ENCODE results near the gene ATG5. TPM values are rescaled to one million over a fixed set of nuclear protein-coding genes. Genes with fewer than 3 reads are reported as not detected.

The ATG5 gene
- total and polyA plus RNA-seq, 2 experiments from 2014 or later = 31.6 to 48.2 TPM

DNA sequence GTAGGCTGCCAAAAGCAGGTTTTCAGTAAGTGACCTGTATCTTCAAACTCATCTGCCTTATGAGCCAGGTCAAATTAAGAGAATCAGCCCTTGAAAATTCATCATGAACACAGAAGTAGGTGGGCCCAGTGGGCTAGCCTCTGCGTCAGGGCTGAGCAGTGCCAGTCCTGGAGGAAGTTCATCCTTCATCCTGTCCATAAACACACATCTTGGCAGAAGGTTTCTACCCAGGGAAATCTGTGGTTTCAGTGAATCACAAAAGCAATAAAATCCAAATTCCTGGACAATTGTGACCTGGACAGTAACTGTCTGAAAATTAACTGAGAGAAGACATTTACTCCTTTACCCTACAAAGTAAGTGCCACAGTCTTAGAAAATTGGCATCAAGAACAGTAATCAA lies 72.4 kb downstream of the ATG5 start:
- H3K4me2 ChIP-seq = no peak overlapping the region
- no peaks in the 10 kb centered on the region; the same call in 1 of the 3 replicates for H3K4me1 Mint-ChIP-seq
- no peak for ATAC-seq

More for the DNA sequence above, 72.4 kb downstream of the ATG5 start:
- Histone ChIP-seq H3K36me3 (ENCODE audit: insufficient read depth) (0 out of 2 replicates have a peak, but pooled peaks cover 3% of the 10 kb centered on the region), H3K4me1 (ENCODE audit: insufficient read depth) (no peaks in the 10 kb centered on the region), H3K79me2 (replicated peaks; ENCODE audit: insufficient read depth) (peaks cover 34% of the 10 kb centered on the region), H3K27ac (ENCODE audit: low read depth) (no peak overlapping the region), H3K4me3 (no peak overlapping the region), H4K20me1 (replicated peaks; ENCODE audit: insufficient read depth) (no peaks in the 10 kb centered on the region; the same call in 1 of the 2 replicates), H3K9me2 (ENCODE audit: insufficient read depth) (no peaks in the 10 kb centered on the region), H3F3A (replicated peaks; ENCODE audit: low read depth) (no peaks in the 10 kb centered on the region), H3K27me3 (ENCODE audit: insufficient read depth) (no peaks in the 10 kb centered on the region), H2AFZ (no peak overlapping the region)
- TF ChIP-seq POLR2AphosphoS5 (IDR thresholded peaks at IDR 0.05; ENCODE audit: low read depth) (no peak), JUNB (IDR thresholded peaks at IDR 0.05; ENCODE audit: unreplicated experiment) (no peak), STAT1 (IDR thresholded peaks at IDR 0.05; ENCODE audit: unreplicated experiment) (no peak), ZNF331 (CRISPR knock-in tag; IDR thresholded peaks at IDR 0.05; ENCODE audit: low read depth) (no peak), NANOG (IDR thresholded peaks at IDR 0.05; ENCODE audit: borderline replicate concordance) (no peak), EZH2phosphoT487 (IDR thresholded peaks at IDR 0.05; ENCODE audit: unreplicated experiment) (no peak), EZH2 (IDR thresholded peaks at IDR 0.05; ENCODE audit: low read depth, unreplicated experiment) (no peak), ZNF114 (CRISPR knock-in tag; IDR thresholded peaks at IDR 0.05) (no peak), CREB1 (CRISPR knock-in tag; IDR thresholded peaks at IDR 0.05; ENCODE audit: low read depth) (no peak)
- TF ChIP-seq, protein P1, sequence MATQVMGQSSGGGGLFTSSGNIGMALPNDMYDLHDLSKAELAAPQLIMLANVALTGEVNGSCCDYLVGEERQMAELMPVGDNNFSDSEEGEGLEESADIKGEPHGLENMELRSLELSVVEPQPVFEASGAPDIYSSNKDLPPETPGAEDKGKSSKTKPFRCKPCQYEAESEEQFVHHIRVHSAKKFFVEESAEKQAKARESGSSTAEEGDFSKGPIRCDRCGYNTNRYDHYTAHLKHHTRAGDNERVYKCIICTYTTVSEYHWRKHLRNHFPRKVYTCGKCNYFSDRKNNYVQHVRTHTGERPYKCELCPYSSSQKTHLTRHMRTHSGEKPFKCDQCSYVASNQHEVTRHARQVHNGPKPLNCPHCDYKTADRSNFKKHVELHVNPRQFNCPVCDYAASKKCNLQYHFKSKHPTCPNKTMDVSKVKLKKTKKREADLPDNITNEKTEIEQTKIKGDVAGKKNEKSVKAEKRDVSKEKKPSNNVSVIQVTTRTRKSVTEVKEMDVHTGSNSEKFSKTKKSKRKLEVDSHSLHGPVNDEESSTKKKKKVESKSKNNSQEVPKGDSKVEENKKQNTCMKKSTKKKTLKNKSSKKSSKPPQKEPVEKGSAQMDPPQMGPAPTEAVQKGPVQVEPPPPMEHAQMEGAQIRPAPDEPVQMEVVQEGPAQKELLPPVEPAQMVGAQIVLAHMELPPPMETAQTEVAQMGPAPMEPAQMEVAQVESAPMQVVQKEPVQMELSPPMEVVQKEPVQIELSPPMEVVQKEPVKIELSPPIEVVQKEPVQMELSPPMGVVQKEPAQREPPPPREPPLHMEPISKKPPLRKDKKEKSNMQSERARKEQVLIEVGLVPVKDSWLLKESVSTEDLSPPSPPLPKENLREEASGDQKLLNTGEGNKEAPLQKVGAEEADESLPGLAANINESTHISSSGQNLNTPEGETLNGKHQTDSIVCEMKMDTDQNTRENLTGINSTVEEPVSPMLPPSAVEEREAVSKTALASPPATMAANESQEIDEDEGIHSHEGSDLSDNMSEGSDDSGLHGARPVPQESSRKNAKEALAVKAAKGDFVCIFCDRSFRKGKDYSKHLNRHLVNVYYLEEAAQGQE (IDR thresholded peaks at IDR 0.05; ENCODE audit: unreplicated experiment) = no peak
- TF ChIP-seq, protein P2, sequence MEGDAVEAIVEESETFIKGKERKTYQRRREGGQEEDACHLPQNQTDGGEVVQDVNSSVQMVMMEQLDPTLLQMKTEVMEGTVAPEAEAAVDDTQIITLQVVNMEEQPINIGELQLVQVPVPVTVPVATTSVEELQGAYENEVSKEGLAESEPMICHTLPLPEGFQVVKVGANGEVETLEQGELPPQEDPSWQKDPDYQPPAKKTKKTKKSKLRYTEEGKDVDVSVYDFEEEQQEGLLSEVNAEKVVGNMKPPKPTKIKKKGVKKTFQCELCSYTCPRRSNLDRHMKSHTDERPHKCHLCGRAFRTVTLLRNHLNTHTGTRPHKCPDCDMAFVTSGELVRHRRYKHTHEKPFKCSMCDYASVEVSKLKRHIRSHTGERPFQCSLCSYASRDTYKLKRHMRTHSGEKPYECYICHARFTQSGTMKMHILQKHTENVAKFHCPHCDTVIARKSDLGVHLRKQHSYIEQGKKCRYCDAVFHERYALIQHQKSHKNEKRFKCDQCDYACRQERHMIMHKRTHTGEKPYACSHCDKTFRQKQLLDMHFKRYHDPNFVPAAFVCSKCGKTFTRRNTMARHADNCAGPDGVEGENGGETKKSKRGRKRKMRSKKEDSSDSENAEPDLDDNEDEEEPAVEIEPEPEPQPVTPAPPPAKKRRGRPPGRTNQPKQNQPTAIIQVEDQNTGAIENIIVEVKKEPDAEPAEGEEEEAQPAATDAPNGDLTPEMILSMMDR (conservative IDR thresholded peaks at IDR 0.05; ENCODE audit: low read depth in 2 of 2) = no peak
- TF ChIP-seq, protein P3, sequence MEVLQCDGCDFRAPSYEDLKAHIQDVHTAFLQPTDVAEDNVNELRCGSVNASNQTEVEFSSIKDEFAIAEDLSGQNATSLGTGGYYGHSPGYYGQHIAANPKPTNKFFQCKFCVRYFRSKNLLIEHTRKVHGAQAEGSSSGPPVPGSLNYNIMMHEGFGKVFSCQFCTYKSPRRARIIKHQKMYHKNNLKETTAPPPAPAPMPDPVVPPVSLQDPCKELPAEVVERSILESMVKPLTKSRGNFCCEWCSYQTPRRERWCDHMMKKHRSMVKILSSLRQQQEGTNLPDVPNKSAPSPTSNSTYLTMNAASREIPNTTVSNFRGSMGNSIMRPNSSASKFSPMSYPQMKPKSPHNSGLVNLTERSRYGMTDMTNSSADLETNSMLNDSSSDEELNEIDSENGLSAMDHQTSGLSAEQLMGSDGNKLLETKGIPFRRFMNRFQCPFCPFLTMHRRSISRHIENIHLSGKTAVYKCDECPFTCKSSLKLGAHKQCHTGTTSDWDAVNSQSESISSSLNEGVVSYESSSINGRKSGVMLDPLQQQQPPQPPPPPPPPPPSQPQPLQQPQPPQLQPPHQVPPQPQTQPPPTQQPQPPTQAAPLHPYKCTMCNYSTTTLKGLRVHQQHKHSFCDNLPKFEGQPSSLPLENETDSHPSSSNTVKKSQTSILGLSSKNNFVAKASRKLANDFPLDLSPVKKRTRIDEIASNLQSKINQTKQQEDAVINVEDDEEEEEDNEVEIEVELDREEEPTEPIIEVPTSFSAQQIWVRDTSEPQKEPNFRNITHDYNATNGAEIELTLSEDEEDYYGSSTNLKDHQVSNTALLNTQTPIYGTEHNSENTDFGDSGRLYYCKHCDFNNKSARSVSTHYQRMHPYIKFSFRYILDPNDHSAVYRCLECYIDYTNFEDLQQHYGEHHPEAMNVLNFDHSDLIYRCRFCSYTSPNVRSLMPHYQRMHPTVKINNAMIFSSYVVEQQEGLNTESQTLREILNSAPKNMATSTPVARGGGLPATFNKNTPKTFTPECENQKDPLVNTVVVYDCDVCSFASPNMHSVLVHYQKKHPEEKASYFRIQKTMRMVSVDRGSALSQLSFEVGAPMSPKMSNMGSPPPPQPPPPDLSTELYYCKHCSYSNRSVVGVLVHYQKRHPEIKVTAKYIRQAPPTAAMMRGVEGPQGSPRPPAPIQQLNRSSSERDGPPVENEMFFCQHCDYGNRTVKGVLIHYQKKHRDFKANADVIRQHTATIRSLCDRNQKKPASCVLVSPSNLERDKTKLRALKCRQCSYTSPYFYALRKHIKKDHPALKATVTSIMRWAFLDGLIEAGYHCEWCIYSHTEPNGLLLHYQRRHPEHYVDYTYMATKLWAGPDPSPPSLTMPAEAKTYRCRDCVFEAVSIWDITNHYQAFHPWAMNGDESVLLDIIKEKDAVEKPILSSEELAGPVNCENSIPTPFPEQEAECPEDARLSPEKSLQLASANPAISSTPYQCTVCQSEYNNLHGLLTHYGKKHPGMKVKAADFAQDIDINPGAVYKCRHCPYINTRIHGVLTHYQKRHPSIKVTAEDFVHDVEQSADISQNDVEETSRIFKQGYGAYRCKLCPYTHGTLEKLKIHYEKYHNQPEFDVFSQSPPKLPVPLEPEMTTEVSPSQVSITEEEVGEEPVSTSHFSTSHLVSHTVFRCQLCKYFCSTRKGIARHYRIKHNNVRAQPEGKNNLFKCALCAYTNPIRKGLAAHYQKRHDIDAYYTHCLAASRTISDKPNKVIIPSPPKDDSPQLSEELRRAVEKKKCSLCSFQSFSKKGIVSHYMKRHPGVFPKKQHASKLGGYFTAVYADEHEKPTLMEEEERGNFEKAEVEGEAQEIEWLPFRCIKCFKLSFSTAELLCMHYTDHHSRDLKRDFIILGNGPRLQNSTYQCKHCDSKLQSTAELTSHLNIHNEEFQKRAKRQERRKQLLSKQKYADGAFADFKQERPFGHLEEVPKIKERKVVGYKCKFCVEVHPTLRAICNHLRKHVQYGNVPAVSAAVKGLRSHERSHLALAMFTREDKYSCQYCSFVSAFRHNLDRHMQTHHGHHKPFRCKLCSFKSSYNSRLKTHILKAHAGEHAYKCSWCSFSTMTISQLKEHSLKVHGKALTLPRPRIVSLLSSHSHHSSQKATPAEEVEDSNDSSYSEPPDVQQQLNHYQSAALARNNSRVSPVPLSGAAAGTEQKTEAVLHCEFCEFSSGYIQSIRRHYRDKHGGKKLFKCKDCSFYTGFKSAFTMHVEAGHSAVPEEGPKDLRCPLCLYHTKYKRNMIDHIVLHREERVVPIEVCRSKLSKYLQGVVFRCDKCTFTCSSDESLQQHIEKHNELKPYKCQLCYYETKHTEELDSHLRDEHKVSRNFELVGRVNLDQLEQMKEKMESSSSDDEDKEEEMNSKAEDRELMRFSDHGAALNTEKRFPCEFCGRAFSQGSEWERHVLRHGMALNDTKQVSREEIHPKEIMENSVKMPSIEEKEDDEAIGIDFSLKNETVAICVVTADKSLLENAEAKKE (CRISPR knock-in tag; IDR thresholded peaks at IDR 0.05) = no peak
- TF ChIP-seq, protein P4, sequence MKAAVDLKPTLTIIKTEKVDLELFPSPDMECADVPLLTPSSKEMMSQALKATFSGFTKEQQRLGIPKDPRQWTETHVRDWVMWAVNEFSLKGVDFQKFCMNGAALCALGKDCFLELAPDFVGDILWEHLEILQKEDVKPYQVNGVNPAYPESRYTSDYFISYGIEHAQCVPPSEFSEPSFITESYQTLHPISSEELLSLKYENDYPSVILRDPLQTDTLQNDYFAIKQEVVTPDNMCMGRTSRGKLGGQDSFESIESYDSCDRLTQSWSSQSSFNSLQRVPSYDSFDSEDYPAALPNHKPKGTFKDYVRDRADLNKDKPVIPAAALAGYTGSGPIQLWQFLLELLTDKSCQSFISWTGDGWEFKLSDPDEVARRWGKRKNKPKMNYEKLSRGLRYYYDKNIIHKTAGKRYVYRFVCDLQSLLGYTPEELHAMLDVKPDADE (IDR thresholded peaks at IDR 0.05) = no peak
- no peak for DNase-seq (ENCODE audit: low spot score)
- no peak overlapping the region for H3K4me3 Mint-ChIP-seq
- peaks cover 3% of the 10 kb centered on the region for H3K36me3 Mint-ChIP-seq (ENCODE audit: low read depth)
- no peaks in the 10 kb centered on the region for H3K9me3 Mint-ChIP-seq
- H3K27me3 Mint-ChIP-seq (ENCODE audit: insufficient read depth, low read depth, poor library complexity) = no peaks in the 10 kb centered on the region
- no peak overlapping the region for H3K27ac Mint-ChIP-seq
